Common myeloid progenitor, CD34-positive (primary cell): ENCODE measurements around the gene OPCML.

Experiments
- CTCF ChIA-PET: fragments of 350-600 bp; sonication (Branson Sonifier 250); formaldehyde crosslinking; loops from one replicate; lab custom pipeline; 2021; ENCODE audit warnings: antibody characterized with exemption; lab: Charles Lee
- POLR2A ChIA-PET: fragments of 350-600 bp; sonication (Branson Sonifier 250); formaldehyde crosslinking; loops from one replicate; lab custom pipeline; 2021; ENCODE audit warnings: antibody characterized with exemption; lab: Charles Lee
- DNase-seq, 3 donors: peaks; one replicate each; pipeline versions ENCODE4 v3.0.0 to v3.0.0-alpha.2; 2013
- H3K27ac ChIP-seq, 2 experiments: 1 replicate in 1 of 2; 2 replicates in 1 of 2; pipeline ENCODE4 v1.7.0; 2013; ENCODE audit warnings: inconsistent platforms in 2 of 2, low read length in 2 of 2, mild to moderate bottlenecking in 2 of 2, low read depth in 1 of 2, moderate library complexity in 1 of 2; ENCODE audit not compliant: severe bottlenecking in 2 of 2, insufficient read depth in 1 of 2, poor library complexity in 1 of 2
- H3K27me3 ChIP-seq, 5 experiments: replicated peaks in 2 of 5; 1 replicate in 3 of 5; 2 replicates in 2 of 5; pipeline versions ENCODE4 v1.6.1 to v1.7.0; 2013; ENCODE audit warnings: low read length in 4 of 5, mild to moderate bottlenecking in 2 of 5, moderate library complexity in 2 of 5, inconsistent platforms in 1 of 5; ENCODE audit not compliant: insufficient read depth in 5 of 5, control insufficient read depth in 4 of 5
- H3K36me3 ChIP-seq, 4 experiments: 1 replicate in 2 of 4; 2 replicates in 2 of 4; pipeline versions ENCODE4 v1.6.1 to v1.7.0; 2013; ENCODE audit warnings: low read length in 3 of 4, control low read depth in 1 of 4, mild to moderate bottlenecking in 1 of 4; ENCODE audit not compliant: control insufficient read depth in 4 of 4, insufficient read depth in 4 of 4
- H3K4me1 ChIP-seq, 4 experiments: 1 replicate in 3 of 4; 2 replicates in 1 of 4; pipeline versions ENCODE4 v1.6.1 to v1.7.1; 2013; ENCODE audit warnings: low read length in 3 of 4, mild to moderate bottlenecking in 3 of 4, control low read depth in 1 of 4, inconsistent platforms in 1 of 4, moderate library complexity in 1 of 4; ENCODE audit not compliant: control insufficient read depth in 4 of 4, insufficient read depth in 4 of 4; ENCODE audit errors: control extremely low read depth in 1 of 4
- H3K4me3 ChIP-seq, 7 experiments: 1 replicate in 4 of 7; 2 replicates in 3 of 7; pipeline versions ENCODE4 v1.5.1 to v1.7.0; 2013; ENCODE audit warnings: mild to moderate bottlenecking in 7 of 7, low read length in 6 of 7, moderate library complexity in 6 of 7, inconsistent platforms in 2 of 7, low read depth in 2 of 7, control low read depth in 1 of 7; ENCODE audit not compliant: insufficient read depth in 4 of 7, control insufficient read depth in 1 of 7; ENCODE audit errors: extremely low read depth in 1 of 7
- H3K9me3 ChIP-seq, 5 experiments: 1 replicate in 4 of 5; 2 replicates in 1 of 5; pipeline versions ENCODE4 v1.6.1 to v1.7.1; 2013; ENCODE audit warnings: low read length in 4 of 5, mild to moderate bottlenecking in 2 of 5, inconsistent platforms in 1 of 5, low read depth in 1 of 5, moderate library complexity in 1 of 5; ENCODE audit not compliant: control insufficient read depth in 4 of 5, insufficient read depth in 2 of 5; ENCODE audit errors: control extremely low read depth in 1 of 5
- WGBS: methylation state at CpG from one replicate; pipeline ENCODE4 v1.1.5; 2013; ENCODE audit not compliant: insufficient coverage; 5-methylcytosine and 5-hydroxymethylcytosine counted together

Gene OPCML

DNA sequence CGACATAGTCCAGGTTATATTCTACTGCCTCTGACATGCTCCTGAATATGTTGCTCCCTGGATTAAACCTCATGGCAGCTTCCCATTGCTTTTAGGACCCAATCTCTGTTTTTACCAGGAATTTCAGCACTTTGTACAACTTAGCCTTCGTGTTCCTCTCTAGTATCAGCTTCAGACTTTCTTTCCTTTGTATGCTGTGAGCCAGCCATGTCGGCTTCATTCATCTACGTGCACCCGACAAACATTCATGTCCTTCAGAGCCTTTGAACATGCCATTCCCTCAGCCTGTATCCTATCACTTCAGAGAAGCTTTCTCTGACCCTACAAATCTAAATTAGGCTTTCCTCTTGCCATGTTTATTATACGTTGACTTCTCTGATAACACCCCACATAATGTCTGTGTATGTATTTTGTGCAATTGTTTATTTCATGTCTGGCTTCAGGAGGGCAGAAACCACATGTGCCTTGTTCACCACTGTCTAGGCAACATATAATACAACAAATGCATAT, 743.4 kb downstream of the OPCML start:
- H3K9me3 ChIP-seq = no peaks in the 10 kb centered on the region
- ChIA-PET POLR2A (no interaction called here), CTCF (no interaction called here)
- peaks cover 0 to 12% (median 0%) of the 10 kb centered on the region in 5 experiments for H3K27me3 ChIP-seq
- H3K36me3 ChIP-seq = no peaks in the 10 kb centered on the region
- H3K4me3 ChIP-seq = no peak overlapping the region
- H3K27ac ChIP-seq = no peak overlapping the region
- WGBS = 84% methylated on average over 5 of the region's 6 CpGs
- no peaks in the 10 kb centered on the region for H3K4me1 ChIP-seq
- no peak for DNase-seq

DNA sequence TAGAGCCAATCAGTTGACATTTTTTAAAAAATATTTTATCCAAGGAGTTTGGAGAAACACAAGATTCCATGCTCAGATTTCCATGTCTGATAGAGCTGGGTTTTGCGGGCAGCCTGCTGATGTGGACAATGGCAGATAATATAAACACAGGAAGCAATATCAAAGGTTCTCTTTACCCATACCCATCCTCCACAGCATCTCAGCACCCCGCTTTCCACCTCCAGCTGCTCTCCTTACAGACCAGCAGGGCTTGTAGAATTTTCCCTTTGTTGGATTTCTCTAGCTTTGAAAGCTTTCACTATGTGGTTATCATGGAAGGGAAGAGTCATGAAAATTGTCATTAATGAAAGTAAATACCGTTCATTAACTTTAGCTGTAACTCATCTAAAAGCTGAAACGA, 746.4 kb downstream of the OPCML start:
- H3K4me3 ChIP-seq = no peak overlapping the region
- no peak overlapping the region for H3K27ac ChIP-seq
- no CpG with 5 or more reads among the region's 4 CpGs for WGBS
- ChIA-PET CTCF (no interaction called here), POLR2A (no interaction called here)
- no peaks in the 10 kb centered on the region for H3K36me3 ChIP-seq
- H3K27me3 ChIP-seq = no peaks in the 10 kb centered on the region
- no peaks in the 10 kb centered on the region for H3K9me3 ChIP-seq
- no peak for DNase-seq
- no peaks in the 10 kb centered on the region for H3K4me1 ChIP-seq

DNA sequence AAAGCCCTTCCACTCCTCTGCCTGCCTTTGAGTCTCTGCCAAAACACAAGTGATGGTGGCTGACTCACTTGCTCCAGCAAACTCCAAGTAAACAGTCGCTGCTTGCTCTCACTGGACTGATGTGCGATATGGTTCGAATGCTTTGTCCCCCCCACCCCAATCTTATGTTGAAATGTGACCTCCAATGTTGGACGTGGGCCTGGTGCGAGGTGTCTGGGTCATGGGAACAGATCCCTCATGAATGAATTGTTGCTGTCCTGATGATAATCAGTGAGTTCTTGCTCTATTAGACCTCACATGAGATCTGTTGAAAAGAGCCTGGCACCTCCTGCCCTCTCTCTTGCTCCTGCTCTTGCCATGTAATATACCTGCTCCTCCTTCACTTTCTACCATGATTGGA, 747.9 kb downstream of the OPCML start:
- ChIA-PET POLR2A (no interaction called here), CTCF (no interaction called here)
- no peak overlapping the region for H3K4me3 ChIP-seq
- no peak for DNase-seq
- H3K27me3 ChIP-seq = peaks cover 0 to 3% (median 0%) of the 10 kb centered on the region in 5 experiments
- H3K9me3 ChIP-seq = no peaks in the 10 kb centered on the region
- 99% methylated on average over 5 of the region's 5 CpGs for WGBS
- no peak overlapping the region for H3K27ac ChIP-seq
- H3K4me1 ChIP-seq = no peaks in the 10 kb centered on the region
- H3K36me3 ChIP-seq = no peaks in the 10 kb centered on the region

GRCh38 chr11:132782102-132782501, 750.2 kb downstream of the OPCML start:
- ChIA-PET CTCF (no interaction called here), POLR2A (no interaction called here)
- H3K4me1 ChIP-seq = no peaks in the 10 kb centered on the region
- H3K9me3 ChIP-seq = no peaks in the 10 kb centered on the region
- H3K36me3 ChIP-seq = no peaks in the 10 kb centered on the region
- 83% methylated on average over 1 of the region's 6 CpGs for WGBS
- H3K27ac ChIP-seq = no peak overlapping the region
- H3K4me3 ChIP-seq = no peak overlapping the region
- H3K27me3 ChIP-seq = peaks cover 0 to 3% (median 0%) of the 10 kb centered on the region in 5 experiments
- no peak for DNase-seq

DNA sequence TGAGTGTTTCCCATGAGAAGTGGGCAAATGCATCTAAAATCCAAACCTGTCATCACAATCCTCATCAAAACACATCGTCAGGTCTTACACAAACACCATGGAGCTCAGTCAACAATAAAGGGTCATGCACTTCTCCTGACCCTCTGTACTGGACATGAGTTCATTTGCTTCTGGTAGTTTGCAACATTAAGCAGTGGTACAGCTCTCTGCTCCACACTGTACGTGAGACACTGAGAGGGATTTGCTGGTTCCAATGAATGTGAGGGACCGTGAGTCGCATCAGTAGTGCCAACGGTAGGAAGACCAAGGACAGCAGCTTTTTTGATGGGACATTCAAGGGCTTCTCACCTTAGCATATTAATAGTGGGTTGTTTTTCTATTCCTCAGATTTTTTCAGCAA, 752.3 kb downstream of the OPCML start:
- no peaks in the 10 kb centered on the region for H3K4me1 ChIP-seq
- no peaks in the 10 kb centered on the region for H3K9me3 ChIP-seq
- no peak overlapping the region for H3K4me3 ChIP-seq
- no peak for DNase-seq
- POLR2A ChIA-PET = no interaction called here
- CTCF ChIA-PET = no interaction called here
- WGBS = 97% methylated on average over 3 of the region's 5 CpGs
- peaks cover 0 to 3% (median 0%) of the 10 kb centered on the region in 5 experiments for H3K27me3 ChIP-seq
- no peaks in the 10 kb centered on the region for H3K36me3 ChIP-seq
- no peak overlapping the region for H3K27ac ChIP-seq

- ChIA-PET POLR2A (no interaction called here), CTCF (no interaction called here)
- peaks cover 0 to 5% (median 0%) of the 10 kb centered on the region in 5 experiments for H3K27me3 ChIP-seq
- no peak overlapping the region for H3K4me3 ChIP-seq
- H3K27ac ChIP-seq = no peak overlapping the region
- DNase-seq = no peak
- no CpG with 5 or more reads among the region's 3 CpGs for whole genome bisulfite sequencing
- H3K36me3 ChIP-seq = no peaks in the 10 kb centered on the region
- no peaks in the 10 kb centered on the region for H3K9me3 ChIP-seq
- H3K4me1 ChIP-seq = no peaks in the 10 kb centered on the region
Observed at GRCh38 chr11:132779497-132779896, 752.8 kb downstream of the OPCML start.

- Histone ChIP-seq H3K27ac (no peak overlapping the region), H3K36me3 (no peaks in the 10 kb centered on the region), H3K4me1 (no peaks in the 10 kb centered on the region), H3K27me3 (peaks cover 0 to 7% (median 0%) of the 10 kb centered on the region in 5 experiments), H3K9me3 (no peaks in the 10 kb centered on the region), H3K4me3 (no peak overlapping the region)
- CTCF ChIA-PET = no interaction called here
- POLR2A ChIA-PET = no interaction called here
- WGBS = 67% methylated on average over 2 of the region's 9 CpGs
- DNase-seq = no peak
Observed at GRCh38 chr11:132777067-132777975, 755.0 kb downstream of the OPCML start.
